Panc1 (cell line): ENCODE measurements around the gene EVL. TPM values are rescaled to one million over a fixed set of nuclear protein-coding genes. Genes with fewer than 3 reads are reported as not detected.

Source experiments
- ATAC-seq: fragments of 200-7000 bp; cut with Tn5 transposase; 2 replicates; pipeline ENCODE4 v1.9.1; 2020; ENCODE audit warnings: mild to moderate bottlenecking, moderate library complexity
- BruUV-seq: library from RNA; stranded (reverse); fragments of 400-500 nt; replicated peaks from 2 replicates; lab custom pipeline; 2021; lab: Mats Ljungman, UMichigan
- CTCF ChIA-PET: fragments of 300-600 bp; sonication (Branson Sonifier 250); formaldehyde crosslinking; loops from one replicate; lab custom pipeline; 2022; ENCODE audit warnings: antibody characterized with exemption; lab: Charles Lee
- POLR2A ChIA-PET: fragments of 300-600 bp; sonication (Branson Sonifier 250); formaldehyde crosslinking; loops from one replicate; lab custom pipeline; 2022; ENCODE audit warnings: antibody characterized with exemption; lab: Charles Lee
- DNase-seq: peaks from one replicate; pipeline ENCODE4 v3.0.0-alpha.2; 2010; ENCODE audit warnings: low read depth, low spot score
- H3K27ac ChIP-seq: 2 replicates; pipeline ENCODE4 v1.5.1; 2011; ENCODE audit warnings: mild to moderate bottlenecking, low read length, inconsistent platforms
- H3K27me3 ChIP-seq: fragments of 200-500 bp; sonication (Bioruptor generic); 2 replicates; pipeline ENCODE4 v1.6.0; 2014; ENCODE audit warnings: low read length, inconsistent platforms; ENCODE audit not compliant: control insufficient read depth, insufficient read depth
- H3K36me3 ChIP-seq: fragments of 200-500 bp; sonication (Bioruptor generic); 2 replicates; pipeline ENCODE4 v1.5.1; 2014; ENCODE audit warnings: inconsistent platforms, mild to moderate bottlenecking, low read length, moderate library complexity; ENCODE audit not compliant: control insufficient read depth, insufficient read depth
- H3K4me1 ChIP-seq: 2 replicates; pipeline ENCODE4 v1.5.1; 2011; ENCODE audit warnings: inconsistent platforms, mild to moderate bottlenecking, low read length, moderate library complexity; ENCODE audit not compliant: control insufficient read depth, insufficient read depth
- H3K4me3 ChIP-seq, 2 experiments: 2 replicates each; pipeline ENCODE4 v1.5.1; 2011 to 2012; ENCODE audit warnings: low read depth in 2 of 2, low read length in 2 of 2, mild to moderate bottlenecking in 2 of 2, inconsistent platforms in 1 of 2, moderate library complexity in 1 of 2
- H3K9me3 ChIP-seq: fragments of 200-500 bp; sonication (Bioruptor generic); 2 replicates; pipeline ENCODE4 v1.5.1; 2014; ENCODE audit warnings: low read depth, mild to moderate bottlenecking, inconsistent platforms, low read length, moderate library complexity; ENCODE audit not compliant: control insufficient read depth, insufficient read depth
- CTCF ChIP-seq: fragments of 450-650 bp; IDR thresholded peaks from 2 replicates; pipeline ENCODE4 v1.5.1; 2017; ENCODE audit warnings: mild to moderate bottlenecking
- POLR2AphosphoS5 ChIP-seq: IDR thresholded peaks from 2 replicates; pipeline ENCODE4 v1.6.1; 2012; ENCODE audit warnings: mild to moderate bottlenecking, low read depth, low read length, moderate library complexity
- SIN3A ChIP-seq: IDR thresholded peaks from 2 replicates; pipeline ENCODE4 v1.6.1; 2012; ENCODE audit warnings: low read depth, mild to moderate bottlenecking, low read length, moderate library complexity, borderline replicate concordance; ENCODE audit not compliant: insufficient read depth
- TCF7L2 ChIP-seq: IDR thresholded peaks from 2 replicates; pipeline ENCODE4 v1.6.1; 2011; ENCODE audit warnings: mild to moderate bottlenecking, low read depth, low read length, inconsistent platforms
- in situ Hi-C: cut with HindIII; loops from 2 replicates; pipeline ENCODE4 v1.10.0; 2016; ENCODE audit warnings: low sequenced_read_pairs, low pct_unique_long_range_greater_than_20kb
- intact Hi-C: fragments of 100-400 bp; cut with micrococcal nuclease; formaldehyde crosslinking; loops from one replicate; pipeline ENCODE4 v1.10.0; 2022; ENCODE audit not compliant: unreplicated experiment
- total RNA-seq: library from RNA; stranded (reverse); gene quantifications from one replicate; pipeline ENCODE4 v1.2.1, GENCODE V29; 2021; ENCODE audit not compliant: unreplicated experiment
- TF ChIP-seq, protein P1 (sequence below), 2 experiments: IDR thresholded peaks; 2 replicates each; pipeline ENCODE4 v1.6.1; 2011 to 2012; ENCODE audit warnings: low read depth in 2 of 2, control low read depth in 1 of 2, low read length in 1 of 2, mild to moderate bottlenecking in 1 of 2, moderate library complexity in 1 of 2; ENCODE audit not compliant: insufficient read depth in 1 of 2

EVL gene
- total RNA-seq, 1 experiment from 2014 or later: 38.3 TPM

DNA sequence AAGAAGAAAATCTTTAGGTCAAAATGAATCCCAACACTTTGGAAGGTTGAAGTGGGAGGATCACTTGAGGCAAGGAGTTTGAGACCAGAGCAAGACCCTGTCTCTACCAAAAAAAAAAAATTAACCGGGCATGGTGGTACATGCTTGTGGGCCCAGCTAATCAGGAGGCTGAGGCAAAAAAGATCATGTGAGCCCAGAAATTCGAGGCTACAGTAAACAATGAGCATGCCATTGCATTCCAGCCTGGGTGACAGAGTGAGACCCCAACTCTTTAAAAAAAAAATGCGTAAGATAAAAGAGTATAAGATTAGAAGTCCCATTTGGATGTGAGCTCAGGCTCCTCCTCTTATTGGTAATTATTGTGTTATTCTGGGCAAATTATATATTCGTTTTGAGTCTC is 30.8 kb upstream of the EVL start:
- Histone ChIP-seq H3K4me3 (no peak overlapping the region), H3K27me3 (no peaks in the 10 kb centered on the region), H3K4me1 (peaks cover 27% of the 10 kb centered on the region), H3K9me3 (no peaks in the 10 kb centered on the region), H3K36me3 (no peaks in the 10 kb centered on the region), H3K27ac (no peak overlapping the region)
- DNase-seq: no peak
- intact Hi-C loops (no loop called here), in situ Hi-C loops (no loop called here)
- no peak for ATAC-seq
- ChIA-PET POLR2A (interaction anchor here (0.7 kb wide), 1 partner anchor 27 kb away, joined by 3 read pairs; no protein-coding TSS in a partner anchor), CTCF (no interaction called here)
- no TSS peak for BruUV-seq
- TF ChIP-seq POLR2AphosphoS5 (no peak), CTCF (no peak), SIN3A (no peak), TCF7L2 (no peak)
- TF ChIP-seq, protein P1, sequence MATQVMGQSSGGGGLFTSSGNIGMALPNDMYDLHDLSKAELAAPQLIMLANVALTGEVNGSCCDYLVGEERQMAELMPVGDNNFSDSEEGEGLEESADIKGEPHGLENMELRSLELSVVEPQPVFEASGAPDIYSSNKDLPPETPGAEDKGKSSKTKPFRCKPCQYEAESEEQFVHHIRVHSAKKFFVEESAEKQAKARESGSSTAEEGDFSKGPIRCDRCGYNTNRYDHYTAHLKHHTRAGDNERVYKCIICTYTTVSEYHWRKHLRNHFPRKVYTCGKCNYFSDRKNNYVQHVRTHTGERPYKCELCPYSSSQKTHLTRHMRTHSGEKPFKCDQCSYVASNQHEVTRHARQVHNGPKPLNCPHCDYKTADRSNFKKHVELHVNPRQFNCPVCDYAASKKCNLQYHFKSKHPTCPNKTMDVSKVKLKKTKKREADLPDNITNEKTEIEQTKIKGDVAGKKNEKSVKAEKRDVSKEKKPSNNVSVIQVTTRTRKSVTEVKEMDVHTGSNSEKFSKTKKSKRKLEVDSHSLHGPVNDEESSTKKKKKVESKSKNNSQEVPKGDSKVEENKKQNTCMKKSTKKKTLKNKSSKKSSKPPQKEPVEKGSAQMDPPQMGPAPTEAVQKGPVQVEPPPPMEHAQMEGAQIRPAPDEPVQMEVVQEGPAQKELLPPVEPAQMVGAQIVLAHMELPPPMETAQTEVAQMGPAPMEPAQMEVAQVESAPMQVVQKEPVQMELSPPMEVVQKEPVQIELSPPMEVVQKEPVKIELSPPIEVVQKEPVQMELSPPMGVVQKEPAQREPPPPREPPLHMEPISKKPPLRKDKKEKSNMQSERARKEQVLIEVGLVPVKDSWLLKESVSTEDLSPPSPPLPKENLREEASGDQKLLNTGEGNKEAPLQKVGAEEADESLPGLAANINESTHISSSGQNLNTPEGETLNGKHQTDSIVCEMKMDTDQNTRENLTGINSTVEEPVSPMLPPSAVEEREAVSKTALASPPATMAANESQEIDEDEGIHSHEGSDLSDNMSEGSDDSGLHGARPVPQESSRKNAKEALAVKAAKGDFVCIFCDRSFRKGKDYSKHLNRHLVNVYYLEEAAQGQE (IDR thresholded peaks at IDR 0.05; ENCODE audit: insufficient read depth in 1 of 2, low read depth in 2 of 2, low read length in 1 of 2): no peak

DNA sequence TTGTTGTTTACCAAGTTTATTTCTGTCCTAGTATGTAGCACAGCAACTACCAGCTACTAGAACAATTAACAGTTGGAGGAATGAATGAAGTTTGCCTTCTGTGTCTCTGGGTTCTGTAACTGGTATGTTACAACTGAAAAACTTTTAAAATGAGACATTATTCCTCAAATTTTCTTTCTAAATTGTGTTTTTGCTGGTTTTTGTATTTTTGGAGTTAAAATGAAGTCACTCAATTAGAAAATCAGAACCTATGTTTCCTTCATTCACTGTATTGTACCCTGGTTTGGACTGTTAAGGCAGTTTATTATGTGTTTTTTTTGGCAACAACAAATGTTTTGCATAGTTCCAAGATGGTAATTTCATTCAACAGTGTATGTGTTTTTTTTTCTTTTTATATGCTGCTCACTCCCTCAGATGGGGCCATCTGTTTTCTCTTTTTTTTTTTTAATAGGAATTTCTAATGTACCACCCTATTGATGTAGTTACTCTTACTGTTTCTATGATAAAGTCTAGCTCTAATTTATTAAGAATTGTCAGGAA is 30.2 kb upstream of the EVL start:
- ChIA-PET POLR2A (interaction anchor here (0.7 kb wide), 1 partner anchor 27 kb away, joined by 3 read pairs; no protein-coding TSS in a partner anchor), CTCF (interaction anchor here (0.9 kb wide), 1 partner anchor 24 kb away, joined by 5 read pairs; no protein-coding TSS in a partner anchor)
- TF ChIP-seq POLR2AphosphoS5 (no peak), CTCF (no peak), TCF7L2 (no peak), SIN3A (no peak)
- TF ChIP-seq, protein P1 (IDR thresholded peaks at IDR 0.05; ENCODE audit: insufficient read depth in 1 of 2, low read depth in 2 of 2, low read length in 1 of 2): no peak
- intact Hi-C loops: no loop called here
- Histone ChIP-seq H3K4me1 (peaks cover 27% of the 10 kb centered on the region), H3K9me3 (no peaks in the 10 kb centered on the region), H3K27ac (no peak overlapping the region), H3K4me3 (no peak overlapping the region), H3K36me3 (no peaks in the 10 kb centered on the region), H3K27me3 (no peaks in the 10 kb centered on the region)
- no TSS peak for BruUV-seq
- DNase-seq (no peak), ATAC-seq (no peak)
- in situ Hi-C loops: no loop called here
